ENCODE data around the gene DNM1.

DNA sequence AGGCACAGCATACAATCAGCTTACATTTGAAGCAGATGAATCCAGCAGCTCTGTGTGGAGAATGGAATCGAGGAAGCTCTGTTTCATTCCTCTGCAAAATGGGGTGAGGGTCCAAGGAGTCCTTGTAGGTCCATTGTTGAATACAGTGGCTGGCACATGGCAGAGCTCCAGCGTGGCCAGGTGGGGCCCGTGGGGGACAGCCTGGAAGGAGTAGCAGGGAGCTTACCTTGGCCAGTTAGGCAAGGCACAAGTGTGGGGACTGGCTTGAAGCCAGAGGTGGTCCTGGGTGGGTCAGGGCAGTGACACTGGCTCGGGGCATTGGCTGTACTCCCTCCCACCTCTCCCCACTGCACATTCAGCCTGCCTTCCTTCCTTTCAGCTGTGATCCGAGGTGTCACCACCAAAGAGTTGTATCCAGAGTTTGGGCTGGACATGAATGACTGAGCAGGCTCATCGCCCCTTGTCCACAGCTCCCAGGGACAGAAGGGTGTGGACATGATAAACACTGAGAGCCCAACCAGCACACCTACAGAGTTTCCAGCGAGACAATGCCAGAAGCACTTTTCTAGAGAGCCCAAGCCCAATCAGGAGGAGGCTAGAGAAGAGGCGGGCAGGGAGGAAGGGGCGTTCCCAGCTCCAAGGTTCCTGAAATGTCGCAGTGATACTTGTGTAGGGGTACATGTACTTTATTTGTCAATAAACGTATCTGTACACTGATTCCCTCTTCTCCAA, 85.3 kb downstream of the DNM1 start:
- no peak for TF ChIP-seq EZH2phosphoT487 (IDR thresholded peaks at IDR 0.05; ENCODE audit: borderline replicate concordance, low read depth, low read length)
- TF ChIP-seq, protein P1, sequence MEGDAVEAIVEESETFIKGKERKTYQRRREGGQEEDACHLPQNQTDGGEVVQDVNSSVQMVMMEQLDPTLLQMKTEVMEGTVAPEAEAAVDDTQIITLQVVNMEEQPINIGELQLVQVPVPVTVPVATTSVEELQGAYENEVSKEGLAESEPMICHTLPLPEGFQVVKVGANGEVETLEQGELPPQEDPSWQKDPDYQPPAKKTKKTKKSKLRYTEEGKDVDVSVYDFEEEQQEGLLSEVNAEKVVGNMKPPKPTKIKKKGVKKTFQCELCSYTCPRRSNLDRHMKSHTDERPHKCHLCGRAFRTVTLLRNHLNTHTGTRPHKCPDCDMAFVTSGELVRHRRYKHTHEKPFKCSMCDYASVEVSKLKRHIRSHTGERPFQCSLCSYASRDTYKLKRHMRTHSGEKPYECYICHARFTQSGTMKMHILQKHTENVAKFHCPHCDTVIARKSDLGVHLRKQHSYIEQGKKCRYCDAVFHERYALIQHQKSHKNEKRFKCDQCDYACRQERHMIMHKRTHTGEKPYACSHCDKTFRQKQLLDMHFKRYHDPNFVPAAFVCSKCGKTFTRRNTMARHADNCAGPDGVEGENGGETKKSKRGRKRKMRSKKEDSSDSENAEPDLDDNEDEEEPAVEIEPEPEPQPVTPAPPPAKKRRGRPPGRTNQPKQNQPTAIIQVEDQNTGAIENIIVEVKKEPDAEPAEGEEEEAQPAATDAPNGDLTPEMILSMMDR (conservative IDR thresholded peaks at IDR 0.05; ENCODE audit: low read length) = no peak
